IPS-18c (cell line): ENCODE results near the gene SORCS2.

Experiments used
- H3K4me3 ChIP-seq: 2 replicates; pipeline ENCODE4 v1.7.0; 2013; ENCODE audit warnings: low read depth, mild to moderate bottlenecking, low read length, moderate library complexity; ENCODE audit not compliant: insufficient read depth
- H3K9me3 ChIP-seq: one replicate; pipeline ENCODE4 v1.6.1; 2013; ENCODE audit warnings: mild to moderate bottlenecking, low read length, moderate library complexity; ENCODE audit not compliant: control insufficient read depth, insufficient read depth

The SORCS2 gene

GRCh38 chr4:7739077-7739917 is 547.0 kb downstream of the SORCS2 start:
- no peaks in the 10 kb centered on the region for H3K9me3 ChIP-seq
- H3K4me3 ChIP-seq: no peak overlapping the region

GRCh38 chr4:7739918-7740865 is 547.9 kb downstream of the SORCS2 start:
- H3K9me3 ChIP-seq: no peaks in the 10 kb centered on the region
- H3K4me3 ChIP-seq: no peak overlapping the region

- Histone ChIP-seq H3K9me3 (no peaks in the 10 kb centered on the region), H3K4me3 (no peak overlapping the region)
Measured at GRCh38 chr4:7740866-7741525, 548.7 kb downstream of the SORCS2 start.

GRCh38 chr4:7741946-7742806 is 549.8 kb downstream of the SORCS2 start:
- H3K4me3 ChIP-seq: no peak overlapping the region
- no peaks in the 10 kb centered on the region for H3K9me3 ChIP-seq

GRCh38 chr4:7742807-7743280 is 550.5 kb downstream of the SORCS2 start:
- H3K9me3 ChIP-seq: no peaks in the 10 kb centered on the region
- H3K4me3 ChIP-seq: no peak overlapping the region

- Histone ChIP-seq H3K4me3 (no peak overlapping the region), H3K9me3 (no peaks in the 10 kb centered on the region)
Measured at GRCh38 chr4:7744142-7744804, 551.9 kb downstream of the SORCS2 start.

- Histone ChIP-seq H3K4me3 (no peak overlapping the region), H3K9me3 (no peaks in the 10 kb centered on the region)
Measured at GRCh38 chr4:7745301-7745885, 553.1 kb downstream of the SORCS2 start.

- Histone ChIP-seq H3K4me3 (no peak overlapping the region), H3K9me3 (no peaks in the 10 kb centered on the region)
Measured at GRCh38 chr4:7746351-7747061, 554.2 kb downstream of the SORCS2 start.

GRCh38 chr4:7747062-7747385 is 554.7 kb downstream of the SORCS2 start:
- Histone ChIP-seq H3K4me3 (no peak overlapping the region), H3K9me3 (no peaks in the 10 kb centered on the region)

- H3K4me3 ChIP-seq: no peak overlapping the region
- H3K9me3 ChIP-seq: no peaks in the 10 kb centered on the region
Measured at GRCh38 chr4:7747566-7747965, 555.2 kb downstream of the SORCS2 start.

- Histone ChIP-seq H3K4me3 (no peak overlapping the region), H3K9me3 (no peaks in the 10 kb centered on the region)
Measured at GRCh38 chr4:7750523-7750922, 558.2 kb downstream of the SORCS2 start.

GRCh38 chr4:7750972-7751371 is 558.6 kb downstream of the SORCS2 start:
- H3K9me3 ChIP-seq: no peaks in the 10 kb centered on the region
- no peak overlapping the region for H3K4me3 ChIP-seq

GRCh38 chr4:7752649-7753048 is 560.3 kb downstream of the SORCS2 start:
- no peak overlapping the region for H3K4me3 ChIP-seq

GRCh38 chr4:7753271-7753670 is 560.9 kb downstream of the SORCS2 start:
- H3K9me3 ChIP-seq: no peaks in the 10 kb centered on the region
- H3K4me3 ChIP-seq: no peak overlapping the region

More at GRCh38 chr4:7752649-7753048, 560.3 kb downstream of the SORCS2 start:
- no peaks in the 10 kb centered on the region for H3K9me3 ChIP-seq

- no peak overlapping the region for H3K4me3 ChIP-seq
Measured at GRCh38 chr4:7753931-7754465, 561.7 kb downstream of the SORCS2 start.

More at GRCh38 chr4:7753931-7754465, 561.7 kb downstream of the SORCS2 start:
- H3K9me3 ChIP-seq: no peaks in the 10 kb centered on the region
